Psoas muscle (tissue), 8 donors: ENCODE data around the gene OR6S1. TPM values are rescaled to one million over a fixed set of nuclear protein-coding genes. Genes with fewer than 3 reads are reported as not detected.

Experiments used
- ATAC-seq, 4 donors: fragments of 200-7000 bp; cut with Tn5 transposase; one replicate each; pipeline ENCODE4 v1.9.1; 2020; ENCODE audit warnings: moderate library complexity in 3 of 4, mild to moderate bottlenecking in 2 of 4
- DNase-seq, 2 donors: peaks; one replicate each; pipeline ENCODE4 v3.0.0-alpha.2; 2020
- H3K27ac ChIP-seq: fragments of 200-600 bp; one replicate; pipeline ENCODE4 v1.8.0; 2022
- H3K27me3 ChIP-seq, 3 donors: fragments of 200-600 bp in 1 of 3; one replicate each; pipeline versions ENCODE4 v1.6.1 to v1.8.0; 2013 to 2022; ENCODE audit warnings: low read length in 2 of 3, mild to moderate bottlenecking in 2 of 3, moderate library complexity in 1 of 3; ENCODE audit not compliant: insufficient read depth in 3 of 3
- H3K36me3 ChIP-seq, 2 donors: fragments of 200-600 bp in 1 of 2; one replicate each; pipeline versions ENCODE4 v1.6.1 to v1.8.0; 2013 to 2022; ENCODE audit warnings: low read depth in 1 of 2, mild to moderate bottlenecking in 1 of 2, moderate library complexity in 1 of 2; ENCODE audit not compliant: insufficient read depth in 1 of 2
- H3K4me1 ChIP-seq: fragments of 200-600 bp; one replicate; pipeline ENCODE4 v1.8.0; 2022
- H3K4me3 ChIP-seq: fragments of 200-600 bp; one replicate; pipeline ENCODE4 v1.8.0; 2022; ENCODE audit warnings: mild to moderate bottlenecking
- H3K9me3 ChIP-seq: fragments of 200-600 bp; one replicate; pipeline ENCODE4 v1.8.0; 2022
- CTCF ChIP-seq: fragments of 200-600 bp; IDR thresholded peaks from one replicate; pipeline ENCODE4 v1.8.0; 2022; ENCODE audit warnings: antibody characterized with exemption
- WGBS, 3 donors: extraction: QIAGEN DNeasy Blood & Tissue Kit; methylation state at CpG; one replicate each; pipeline versions ENCODE4 v1.1.6 to v1.1.7; 2013; 5-methylcytosine and 5-hydroxymethylcytosine counted together
- intact Hi-C, 2 donors: fragments of 100-400 bp; cut with DNase I; formaldehyde crosslinking; loops; one replicate each; pipeline versions ENCODE4 v1.11.0 to v1.14.2; 2022
- polyA plus RNA-seq, 3 donors: library from polyadenylated mRNA; stranded (reverse); fragments of 200-250 nt; gene quantifications; one replicate each; pipeline ENCODE4 v1.2.3, GENCODE V29; 2013
- total RNA-seq, 4 donors: library from RNA; stranded (reverse); fragmentation: NEBNext Ultra II Directional in 2 of 4; extraction: Animal tissue kit (Norgen Biotek cat#: 25700) in 2 of 4; gene quantifications; one replicate each; pipeline versions ENCODE4 v1.2.1 to v1.2.4, GENCODE V29; 2021 to 2023
- donor health status: healthy with polysubstance abuse.
- donor health status: DM: no; HTN: no; CAD: no; lungs with moderate emphysema.
- donor health status: Bipolar disorder and iron deficiency.
- donor health status: healthy.
- donor health status: DM: yes; HTN: yes; CAD: no.
- donor health status: DM: no; HTN: no; CAD: no.
- donor health status: DM: no; HTN: no; CAD: no.
- donor health status: DM: yes; HTN: yes; CAD: no.

Gene OR6S1
- total and polyA plus RNA-seq, 7 donors = not detected

GRCh38 chr14:20612403-20612802 is 29.1 kb downstream of the OR6S1 start:
- TF ChIP-seq CTCF = no peak
- ATAC-seq = no peak
- Histone ChIP-seq H3K27ac (peak overlapping the region; percentile 62), H3K9me3 (no peaks in the 10 kb centered on the region), H3K4me1 (peaks cover 29% of the 10 kb centered on the region), H3K27me3 (no peaks in the 10 kb centered on the region), H3K36me3 (no peaks in the 10 kb centered on the region), H3K4me3 (peak overlapping the region; percentile 74)
- intact Hi-C loops = loop anchor here in 1 of 2 donors (2.0 to 10.0 kb wide), 3 partner anchors 200 to 362 kb away; partner anchors contain the start of gene TEP1
- 35 to 46% (median 45%) methylated on average over 5 of the region's 5 CpGs for WGBS, 3 donors
- DNase-seq = no peak

- Histone ChIP-seq H3K4me3 (peak overlapping the region; percentile 84), H3K27ac (no peak overlapping the region), H3K9me3 (no peaks in the 10 kb centered on the region), H3K27me3 (no peaks in the 10 kb centered on the region), H3K36me3 (no peaks in the 10 kb centered on the region), H3K4me1 (peaks cover 29% of the 10 kb centered on the region)
- no peak for ATAC-seq
- DNase-seq = no peak
- intact Hi-C loops = loop anchor here in 1 of 2 donors (1.0 to 10.0 kb wide), 3 partner anchors 246 to 364 kb away; partner anchors contain the start of gene TTC5
- 33 to 50% (median 42%) methylated on average over 4 of the region's 4 CpGs for WGBS, 3 donors
- no peak for TF ChIP-seq CTCF
Observed at GRCh38 chr14:20611277-20611676, 30.2 kb downstream of the OR6S1 start.

- TF ChIP-seq CTCF = no peak
- ATAC-seq (peak; percentile 75 to 79 (median 76)), DNase-seq (peak; percentile 73 to 82)
- Histone ChIP-seq H3K9me3 (no peaks in the 10 kb centered on the region), H3K36me3 (no peaks in the 10 kb centered on the region), H3K27me3 (no peaks in the 10 kb centered on the region), H3K27ac (peak overlapping the region; percentile 79), H3K4me1 (peaks cover 29% of the 10 kb centered on the region), H3K4me3 (peak overlapping the region; percentile 84)
- WGBS, 3 donors = 4 to 5% (median 4%) methylated on average over 27 of the region's 27 CpGs
- intact Hi-C loops = loop anchor here in 1 of 2 donors (5.0 to 10.0 kb wide), 2 partner anchors 247 to 365 kb away; no protein-coding TSS in a partner anchor
Observed at GRCh38 chr14:20610002-20610765, 31.3 kb downstream of the OR6S1 start.

- peaks cover 29% of the 10 kb centered on the region for H3K4me1 ChIP-seq
- 0 to 1% (median 0%) methylated on average over 44 of the region's 44 CpGs for WGBS, 3 donors
- no peaks in the 10 kb centered on the region for H3K36me3 ChIP-seq
- no peaks in the 10 kb centered on the region for H3K9me3 ChIP-seq
- intact Hi-C loops = loop anchor here (2.0 to 10.0 kb wide), 9 partner anchors 77 to 365 kb away; partner anchors contain the start of genes ANG (in 1 of the 2), PNP (in 1 of the 2) and RNASE2 (in 1 of the 2)
- peak; percentile 96 for TF ChIP-seq CTCF
- ATAC-seq (peak; percentile 67 to 80 (median 72)), DNase-seq (peak in 1 of 2 donors; percentile 60)
- peak overlapping the region; percentile 79 for H3K27ac ChIP-seq
- H3K27me3 ChIP-seq = no peaks in the 10 kb centered on the region
- peak overlapping the region; percentile 84 for H3K4me3 ChIP-seq
Observed at GRCh38 chr14:20609215-20610001, 32.1 kb downstream of the OR6S1 start.
